ENCODE measurements around the gene RTL5. TPM values are rescaled to one million over a fixed set of nuclear protein-coding genes. Genes with fewer than 3 reads are reported as not detected.

RTL5 gene
- total RNA-seq, 1 donor from 2014 or later, result 4.4 TPM

DNA sequence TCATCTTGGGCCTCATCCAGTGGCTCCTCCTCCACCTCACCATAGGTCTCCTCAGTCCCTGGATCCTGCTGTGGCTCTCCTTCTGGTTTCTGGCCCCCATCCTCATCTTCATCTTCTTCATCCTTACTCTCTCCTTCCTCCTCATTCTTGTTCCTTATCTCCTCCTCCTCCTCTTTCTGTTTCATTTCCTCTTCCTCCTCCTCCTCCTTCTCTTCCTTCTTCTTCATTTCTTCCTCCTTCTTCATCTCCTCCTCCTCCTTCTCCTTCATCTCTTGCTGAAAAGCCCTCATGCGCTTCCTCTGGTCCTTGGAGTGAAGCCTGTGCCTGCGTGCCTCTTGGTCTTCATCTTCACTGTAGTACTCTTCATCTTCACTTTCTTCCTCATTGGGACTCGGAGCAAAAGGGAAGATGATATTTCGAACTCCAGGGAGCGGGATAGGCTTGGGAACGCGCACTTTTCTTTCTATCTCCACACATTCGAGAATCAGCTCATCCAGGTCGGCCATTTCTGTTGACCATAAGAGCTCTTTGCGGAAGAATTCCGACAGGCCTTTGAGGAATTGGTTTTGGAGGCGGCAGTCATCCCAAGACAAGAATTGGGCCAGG, 1.5 kb downstream of the RTL5 start:
- peak overlapping the region; percentile 57 for H3K27ac ChIP-seq
- intact Hi-C loops (cut with DNase I), result no loop called here
- no peak for DNase-seq (ENCODE audit: extremely low spot score in 2 of 2)
- H3K4me3 ChIP-seq, result peak overlapping the region in 1 of 2 donors; percentile 49
- H3K9me3 ChIP-seq, result no peaks in the 10 kb centered on the region
- no peaks in the 10 kb centered on the region for H3K27me3 ChIP-seq
- H3K36me3 ChIP-seq, result no peaks in the 10 kb centered on the region
- H3K4me1 ChIP-seq, result peaks cover 7% of the 10 kb centered on the region
- TF ChIP-seq, protein P1, sequence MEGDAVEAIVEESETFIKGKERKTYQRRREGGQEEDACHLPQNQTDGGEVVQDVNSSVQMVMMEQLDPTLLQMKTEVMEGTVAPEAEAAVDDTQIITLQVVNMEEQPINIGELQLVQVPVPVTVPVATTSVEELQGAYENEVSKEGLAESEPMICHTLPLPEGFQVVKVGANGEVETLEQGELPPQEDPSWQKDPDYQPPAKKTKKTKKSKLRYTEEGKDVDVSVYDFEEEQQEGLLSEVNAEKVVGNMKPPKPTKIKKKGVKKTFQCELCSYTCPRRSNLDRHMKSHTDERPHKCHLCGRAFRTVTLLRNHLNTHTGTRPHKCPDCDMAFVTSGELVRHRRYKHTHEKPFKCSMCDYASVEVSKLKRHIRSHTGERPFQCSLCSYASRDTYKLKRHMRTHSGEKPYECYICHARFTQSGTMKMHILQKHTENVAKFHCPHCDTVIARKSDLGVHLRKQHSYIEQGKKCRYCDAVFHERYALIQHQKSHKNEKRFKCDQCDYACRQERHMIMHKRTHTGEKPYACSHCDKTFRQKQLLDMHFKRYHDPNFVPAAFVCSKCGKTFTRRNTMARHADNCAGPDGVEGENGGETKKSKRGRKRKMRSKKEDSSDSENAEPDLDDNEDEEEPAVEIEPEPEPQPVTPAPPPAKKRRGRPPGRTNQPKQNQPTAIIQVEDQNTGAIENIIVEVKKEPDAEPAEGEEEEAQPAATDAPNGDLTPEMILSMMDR (IDR thresholded peaks at IDR 0.05), result no peak
- no peak for TF ChIP-seq POLR2AphosphoS5 (IDR thresholded peaks at IDR 0.05; ENCODE audit: insufficient read depth in 1 of 2, low read depth in 1 of 2)
- TF ChIP-seq POLR2A (IDR thresholded peaks at IDR 0.05), result no peak

DNA sequence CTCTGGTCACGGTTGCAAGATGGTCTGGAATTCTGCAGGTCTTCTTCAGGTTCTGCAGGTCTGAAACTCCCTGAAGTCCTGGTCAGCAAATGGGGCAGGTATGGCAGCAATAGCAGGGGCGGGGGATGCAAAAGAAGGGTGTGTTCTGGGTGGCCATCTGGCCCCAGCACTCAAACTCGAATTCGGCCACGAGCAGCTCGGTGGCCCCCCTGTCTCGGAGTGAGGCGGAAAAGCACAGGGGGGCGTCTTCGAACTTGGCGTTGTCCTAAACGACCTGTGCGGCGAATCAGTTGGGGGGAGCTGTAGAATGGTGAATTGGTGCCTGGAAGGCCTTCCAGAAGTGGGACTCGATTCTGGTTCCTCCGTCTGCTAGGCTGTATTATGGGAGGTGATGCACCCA, 2.1 kb downstream of the RTL5 start:
- H3K4me1 ChIP-seq, result peaks cover 7% of the 10 kb centered on the region
- no peaks in the 10 kb centered on the region for H3K36me3 ChIP-seq
- H3K9me3 ChIP-seq, result no peaks in the 10 kb centered on the region
- H3K27me3 ChIP-seq, result no peaks in the 10 kb centered on the region
- DNase-seq (ENCODE audit: extremely low spot score in 2 of 2), result no peak
- TF ChIP-seq POLR2A (IDR thresholded peaks at IDR 0.05) (no peak), POLR2AphosphoS5 (IDR thresholded peaks at IDR 0.05; ENCODE audit: insufficient read depth in 1 of 2, low read depth in 1 of 2) (no peak)
- intact Hi-C loops (cut with DNase I), result no loop called here
- no peak overlapping the region for H3K4me3 ChIP-seq
- no peak overlapping the region for H3K27ac ChIP-seq

DNA sequence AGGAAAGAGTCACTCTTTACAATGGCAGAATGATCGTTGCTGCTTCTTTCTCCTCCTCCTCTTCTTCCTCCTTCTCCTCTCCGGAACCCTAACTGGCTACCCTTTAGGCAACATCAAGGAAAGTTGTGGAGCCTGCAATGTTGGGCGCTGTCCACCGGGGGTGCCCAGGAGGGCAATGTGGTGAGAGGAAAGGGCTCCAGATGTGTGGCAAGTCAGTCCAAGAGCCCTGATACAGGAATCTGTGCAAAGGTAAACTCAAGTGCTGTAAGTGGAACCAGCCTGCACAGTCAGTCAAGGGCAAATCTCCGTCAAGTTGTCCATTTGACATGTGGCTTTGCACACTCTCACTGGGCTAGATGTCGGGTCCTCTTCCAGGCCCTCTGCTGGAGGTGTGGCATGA, 2.8 kb downstream of the RTL5 start:
- no peak overlapping the region for H3K27ac ChIP-seq
- H3K36me3 ChIP-seq, result no peaks in the 10 kb centered on the region
- intact Hi-C loops (cut with DNase I), result no loop called here
- no peaks in the 10 kb centered on the region for H3K9me3 ChIP-seq
- no peak overlapping the region for H3K4me3 ChIP-seq
- TF ChIP-seq, protein P1 (IDR thresholded peaks at IDR 0.05), result peak in 1 of 3 experiments; percentile 15
- TF ChIP-seq POLR2AphosphoS5 (IDR thresholded peaks at IDR 0.05; ENCODE audit: insufficient read depth in 1 of 2, low read depth in 1 of 2) (no peak), POLR2A (IDR thresholded peaks at IDR 0.05) (no peak)
- DNase-seq (ENCODE audit: extremely low spot score in 2 of 2), result no peak
- no peaks in the 10 kb centered on the region for H3K27me3 ChIP-seq
- peaks cover 7% of the 10 kb centered on the region for H3K4me1 ChIP-seq

DNA sequence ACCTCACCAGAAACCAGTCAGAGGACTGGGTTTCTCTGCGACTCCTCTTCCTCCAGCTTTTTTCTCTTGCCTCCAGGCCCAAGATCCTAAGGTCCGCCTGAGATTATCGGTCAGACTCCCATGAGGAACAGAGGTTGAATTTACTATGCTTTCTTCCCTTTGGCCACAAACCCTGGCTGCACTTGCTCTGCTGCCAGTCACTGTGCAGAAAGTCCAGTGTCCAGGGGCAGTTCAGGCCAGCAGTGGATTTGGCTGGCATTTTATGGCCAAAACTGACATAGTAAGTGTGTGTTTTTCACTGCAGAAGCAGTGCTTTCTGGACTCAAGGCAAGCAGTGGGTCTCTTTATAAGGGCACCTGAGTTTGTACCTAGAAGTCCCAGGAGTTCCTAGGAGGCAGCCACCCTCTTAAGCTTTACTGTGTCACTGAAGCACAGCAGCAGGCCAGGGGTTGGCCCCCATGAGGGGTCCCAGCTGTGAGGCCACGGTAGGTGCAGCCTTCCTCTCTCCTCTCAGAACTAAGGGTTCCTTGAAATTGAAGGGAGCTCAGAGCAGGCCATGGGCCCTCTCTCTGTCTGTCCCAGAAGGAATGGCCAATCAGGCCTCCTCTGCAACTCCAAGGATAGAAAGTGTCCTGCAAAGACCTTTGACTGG, 3.4 kb downstream of the RTL5 start:
- no peaks in the 10 kb centered on the region for H3K27me3 ChIP-seq
- no peak overlapping the region for H3K4me3 ChIP-seq
- H3K9me3 ChIP-seq, result no peaks in the 10 kb centered on the region
- H3K36me3 ChIP-seq, result no peaks in the 10 kb centered on the region
- H3K4me1 ChIP-seq, result peaks cover 12% of the 10 kb centered on the region
- intact Hi-C loops (cut with DNase I), result no loop called here
- DNase-seq (ENCODE audit: extremely low spot score in 2 of 2), result no peak
- TF ChIP-seq, protein P1 (IDR thresholded peaks at IDR 0.05), result no peak
- TF ChIP-seq POLR2AphosphoS5 (IDR thresholded peaks at IDR 0.05; ENCODE audit: insufficient read depth in 1 of 2, low read depth in 1 of 2), result no peak
- TF ChIP-seq POLR2A (IDR thresholded peaks at IDR 0.05), result no peak
- no peak overlapping the region for H3K27ac ChIP-seq

DNA sequence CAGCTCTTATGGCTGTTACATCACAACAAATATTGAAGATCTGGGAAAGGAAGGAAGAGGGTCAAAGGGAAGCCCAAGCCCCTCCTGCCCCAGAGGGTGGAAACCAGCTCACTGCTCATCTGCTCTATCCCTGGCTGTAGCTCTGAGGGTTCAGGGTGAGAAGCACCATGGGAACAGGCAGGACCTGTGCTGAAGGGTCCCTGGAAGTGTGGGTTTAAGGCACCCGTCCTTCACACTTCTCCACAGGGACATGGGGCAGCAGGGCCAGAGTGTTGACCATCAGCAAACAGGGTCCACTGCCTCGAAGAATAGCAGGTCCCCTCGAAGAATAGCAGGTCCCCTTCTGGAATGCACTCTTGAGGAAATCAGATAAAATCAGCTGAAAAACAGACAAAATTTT, 4.4 kb downstream of the RTL5 start:
- intact Hi-C loops (cut with DNase I), result no loop called here
- Histone ChIP-seq H3K9me3 (no peaks in the 10 kb centered on the region), H3K4me1 (peaks cover 15% of the 10 kb centered on the region), H3K36me3 (no peaks in the 10 kb centered on the region), H3K27me3 (no peaks in the 10 kb centered on the region), H3K4me3 (no peak overlapping the region), H3K27ac (peak overlapping the region; percentile 36)
- TF ChIP-seq, protein P1 (IDR thresholded peaks at IDR 0.05), result no peak
- TF ChIP-seq POLR2A (IDR thresholded peaks at IDR 0.05) (no peak), POLR2AphosphoS5 (IDR thresholded peaks at IDR 0.05; ENCODE audit: insufficient read depth in 1 of 2, low read depth in 1 of 2) (no peak)
- no peak for DNase-seq (ENCODE audit: extremely low spot score in 2 of 2)
